Mucosa of descending colon (tissue), 3 donors: ENCODE results near the gene PLEKHG5. TPM values are rescaled to one million over a fixed set of nuclear protein-coding genes. Genes with fewer than 3 reads are reported as not detected.
"Not testable (repeated sequence)": the region's sequence is repeated elsewhere in the genome, so short reads cannot be mapped to it uniquely, and the experiment has no call there.

Source experiments
- ATAC-seq: fragments of 200-7000 bp; cut with Tn5 transposase; one replicate; pipeline ENCODE4 v1.9.1; 2020; ENCODE audit warnings: mild to moderate bottlenecking, moderate library complexity
- DNase-seq, 3 donors: peaks; one replicate each; pipeline ENCODE4 v3.0.0-alpha.2; 2020
- H3K36me3 ChIP-seq: fragments of 200-600 bp; one replicate; pipeline ENCODE4 v1.8.0; 2021; ENCODE audit warnings: low read depth, mild to moderate bottlenecking
- H3K4me1 ChIP-seq: fragments of 200-600 bp; one replicate; pipeline ENCODE4 v1.8.0; 2021; ENCODE audit warnings: low read depth, mild to moderate bottlenecking
- H3K4me3 ChIP-seq: fragments of 200-600 bp; one replicate; pipeline ENCODE4 v1.8.0; 2021; ENCODE audit warnings: mild to moderate bottlenecking
- H3K9me3 ChIP-seq: fragments of 200-600 bp; one replicate; pipeline ENCODE4 v1.8.0; 2021; ENCODE audit warnings: mild to moderate bottlenecking
- CTCF ChIP-seq: fragments of 200-600 bp; IDR thresholded peaks from one replicate; pipeline ENCODE4 v1.8.0; 2022; ENCODE audit warnings: antibody characterized with exemption, mild to moderate bottlenecking
- intact Hi-C, 2 donors: fragments of 100-400 bp; cut with DNase I in 1 of 2; cut with micrococcal nuclease in 1 of 2; formaldehyde crosslinking; loops; one replicate each; pipeline versions ENCODE4 v1.11.0 to v1.11.1; 2022; cut with DNase I, micrococcal nuclease
- total RNA-seq, 3 donors: library from RNA; stranded (reverse); fragmentation: NEBNext Ultra II Directional in 2 of 3; extraction: Animal tissue kit (Norgen Biotek cat#: 25700) in 2 of 3; gene quantifications; one replicate each; pipeline versions ENCODE4 v1.2.1 to v1.2.4, GENCODE V29; 2021 to 2023
- donor health status: DM: no; HTN: no; CAD: no; lungs with moderate emphysema.
- donor health status: DM: no; HTN: no; CAD: no.
- donor health status: DM: no; HTN: yes; CAD: no.

PLEKHG5 gene
- total RNA-seq, 3 donors from 2014 or later, result 20.1 to 32.9 (median 20.2) TPM

DNA sequence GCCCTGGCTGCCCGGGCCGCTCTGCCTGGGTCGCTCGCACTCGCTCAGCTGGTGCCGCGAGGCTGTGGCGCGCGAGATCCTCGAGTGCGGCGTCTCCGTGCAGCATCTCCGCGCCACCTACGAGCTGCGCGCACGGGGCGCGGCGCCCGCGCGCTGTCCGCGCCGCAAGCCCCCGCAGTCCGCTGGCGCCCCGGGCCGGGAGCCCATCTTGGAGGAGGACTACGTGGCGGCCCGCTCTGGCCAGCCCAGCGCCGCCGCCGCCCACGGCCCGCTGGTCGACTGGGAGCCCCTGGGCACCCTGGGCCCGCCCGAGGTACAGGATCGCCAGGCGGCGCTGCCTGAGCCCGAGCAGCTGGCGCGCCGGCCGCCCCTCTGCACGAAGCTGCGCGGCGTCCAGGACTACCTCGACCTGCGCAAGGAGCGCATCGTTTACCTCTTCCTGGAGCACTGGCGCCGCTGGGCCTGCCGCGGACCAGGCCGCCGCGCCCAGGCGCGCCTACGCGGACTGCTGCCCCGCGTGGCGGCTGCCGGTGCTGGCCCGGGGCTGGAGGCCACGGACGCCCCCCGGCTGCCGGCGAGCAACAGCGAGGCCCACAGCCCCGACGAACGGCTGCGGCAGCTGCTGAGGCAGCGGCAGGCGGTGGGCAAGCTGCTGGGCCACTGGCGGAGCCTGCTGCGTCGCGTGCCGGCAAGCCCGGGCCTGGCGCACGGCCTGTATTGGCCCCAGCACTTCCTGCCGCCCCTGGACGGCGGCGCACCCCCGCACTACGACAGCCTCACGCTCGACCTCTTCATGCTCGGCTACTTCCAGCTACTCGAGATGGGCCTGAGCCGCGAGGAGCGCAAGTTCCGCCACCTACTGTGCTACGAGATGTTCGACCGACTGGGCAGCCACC is 36.4 kb downstream of the PLEKHG5 start:
- H3K9me3 ChIP-seq, result no peaks in the 10 kb centered on the region
- no peak overlapping the region for H3K4me3 ChIP-seq
- TF ChIP-seq CTCF, result no peak
- ATAC-seq, result no peak
- DNase-seq, result peak in 1 of 3 donors; percentile 45
- H3K36me3 ChIP-seq, result no peaks in the 10 kb centered on the region
- intact Hi-C loops, result no loop called here
- H3K4me1 ChIP-seq, result peaks cover 4% of the 10 kb centered on the region

DNA sequence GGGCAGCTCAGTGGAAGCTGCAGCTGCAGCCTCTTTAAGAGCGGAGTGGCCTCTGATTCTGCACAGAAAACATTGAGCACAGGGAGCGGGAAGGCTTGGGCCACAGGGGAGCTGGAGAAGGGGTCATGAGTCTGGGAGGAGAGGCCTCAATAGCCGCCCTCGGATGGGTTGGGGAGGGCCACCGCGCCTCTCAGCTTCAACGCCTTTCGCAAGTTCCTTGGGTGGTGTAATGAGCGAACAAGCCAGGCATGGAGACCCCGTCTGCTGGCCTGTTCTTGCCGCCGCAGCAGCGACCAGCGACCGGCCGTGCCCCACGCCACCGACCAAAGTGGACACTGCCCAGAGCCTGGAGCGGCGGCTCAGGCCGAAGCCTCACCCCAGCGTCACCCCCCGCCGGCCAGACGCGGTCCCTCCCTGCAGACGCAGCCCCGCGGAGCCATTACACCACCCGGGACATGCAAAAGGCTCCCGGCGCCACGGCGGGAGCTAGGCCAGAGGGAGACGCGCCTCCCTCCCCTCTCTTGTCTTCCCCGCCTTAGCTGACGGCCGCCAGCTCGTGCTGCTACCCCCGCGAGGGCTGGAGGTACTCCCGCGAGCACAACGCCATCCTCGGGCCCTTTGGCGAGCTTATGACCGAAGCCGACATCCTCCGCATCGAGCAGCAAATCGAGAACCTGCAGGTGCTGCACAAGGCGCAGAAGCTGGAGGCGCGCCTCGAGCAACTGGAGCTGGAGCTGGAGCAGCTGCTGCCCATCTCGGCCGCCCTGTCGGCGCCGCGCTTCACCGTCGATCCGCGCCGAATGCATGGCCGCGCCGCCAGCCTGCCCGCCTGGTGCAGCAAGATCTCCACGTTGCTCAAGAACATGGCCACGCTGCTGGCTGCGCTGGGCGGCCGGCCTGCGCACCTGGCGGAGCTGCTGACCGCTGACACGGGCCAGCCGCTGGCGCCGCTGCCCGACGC is 37.3 kb downstream of the PLEKHG5 start:
- DNase-seq, result peak in 1 of 3 donors; percentile 50
- H3K9me3 ChIP-seq, H3K4me3 ChIP-seq, intact Hi-C loops, ATAC-seq, H3K36me3 ChIP-seq: not testable (repeated sequence)
- H3K4me1 ChIP-seq, result peaks cover 12% of the 10 kb centered on the region

GRCh38 chr1:6450943-6451373 is 40.5 kb downstream of the PLEKHG5 start:
- ATAC-seq (peak; percentile 76), DNase-seq (peak; percentile 89 to 91 (median 89))
- H3K4me1 ChIP-seq, result peaks cover 28% of the 10 kb centered on the region
- no peaks in the 10 kb centered on the region for H3K9me3 ChIP-seq
- intact Hi-C loops, result no loop called here
- no peak overlapping the region for H3K4me3 ChIP-seq
- no peaks in the 10 kb centered on the region for H3K36me3 ChIP-seq
- no peak for TF ChIP-seq CTCF

- H3K4me3 ChIP-seq, ATAC-seq, H3K9me3 ChIP-seq, intact Hi-C loops, H3K36me3 ChIP-seq, DNase-seq: not testable (repeated sequence)
- peaks cover 28% of the 10 kb centered on the region for H3K4me1 ChIP-seq
Measured at GRCh38 chr1:6450486-6450885, 41.0 kb downstream of the PLEKHG5 start.

- H3K4me1 ChIP-seq, result peaks cover 28% of the 10 kb centered on the region
- no peak for TF ChIP-seq CTCF
- intact Hi-C loops, result no loop called here
- no peaks in the 10 kb centered on the region for H3K9me3 ChIP-seq
- peak in 2 of 3 donors; percentile 55 to 57 for DNase-seq
- no peak overlapping the region for H3K4me3 ChIP-seq
- no peaks in the 10 kb centered on the region for H3K36me3 ChIP-seq
- ATAC-seq, result no peak
Measured at GRCh38 chr1:6450005-6450450, 41.4 kb downstream of the PLEKHG5 start.

DNA sequence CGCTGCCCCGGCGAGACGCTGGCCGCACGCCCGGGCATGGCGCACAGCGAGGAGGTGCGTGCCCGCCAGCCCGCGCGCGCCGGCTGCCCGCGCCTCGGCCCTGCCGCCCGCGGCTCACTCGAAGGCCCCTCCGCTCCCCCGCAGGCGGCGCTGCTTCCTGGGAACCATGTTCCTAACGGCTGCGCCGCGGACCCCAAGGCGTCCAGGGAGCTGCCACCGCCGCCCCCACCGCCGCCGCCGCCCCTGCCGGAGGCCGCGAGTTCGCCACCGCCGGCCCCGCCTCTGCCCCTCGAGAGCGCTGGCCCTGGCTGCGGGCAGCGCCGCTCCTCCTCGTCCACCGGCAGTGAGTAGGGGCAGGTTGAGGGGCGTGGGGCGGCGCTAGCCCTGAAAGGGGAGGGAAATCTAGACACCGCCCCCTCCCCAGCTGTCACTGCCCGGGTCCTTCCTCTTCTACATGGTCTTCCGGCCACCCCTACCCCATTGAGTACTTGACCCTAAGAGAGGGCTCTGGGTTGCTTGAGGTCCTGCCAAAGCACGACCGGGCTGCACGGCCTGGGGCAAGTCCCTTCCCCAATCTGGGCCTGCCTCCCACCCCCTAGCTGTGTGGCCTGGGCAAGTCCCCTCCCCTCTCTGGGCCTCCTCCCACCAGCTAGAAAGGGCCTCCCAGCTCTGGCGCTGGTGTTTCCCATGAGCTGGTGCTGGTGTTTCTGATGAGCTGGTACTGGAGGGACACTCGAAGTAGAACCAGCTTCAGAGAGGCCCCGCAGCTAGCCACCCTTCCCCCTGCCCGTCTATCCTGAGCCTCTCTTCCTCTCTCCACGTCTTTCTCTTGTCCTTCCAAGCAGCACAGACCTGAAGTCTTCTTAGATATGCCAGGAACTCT is 42.5 kb downstream of the PLEKHG5 start:
- Histone ChIP-seq H3K4me1 (peaks cover 28% of the 10 kb centered on the region), H3K4me3 (no peak overlapping the region), H3K9me3 (no peaks in the 10 kb centered on the region), H3K36me3 (no peaks in the 10 kb centered on the region)
- DNase-seq (peak in 2 of 3 donors; percentile 63 to 74), ATAC-seq (peak; percentile 29)
- TF ChIP-seq CTCF, result no peak
- intact Hi-C loops, result no loop called here
